Hypothalamus (tissue), 51 donors: ENCODE data around the gene CEP112.
"Not testable (repeated sequence)": the region's sequence is repeated elsewhere in the genome, so short reads cannot be mapped to it uniquely, and the experiment has no call there.

ENCODE experiments used
- DNase-seq, 51 donors: peaks; one replicate each; lab custom pipeline; 2025; lab: John Stamatoyannopoulos, UW

The CEP112 gene

DNA sequence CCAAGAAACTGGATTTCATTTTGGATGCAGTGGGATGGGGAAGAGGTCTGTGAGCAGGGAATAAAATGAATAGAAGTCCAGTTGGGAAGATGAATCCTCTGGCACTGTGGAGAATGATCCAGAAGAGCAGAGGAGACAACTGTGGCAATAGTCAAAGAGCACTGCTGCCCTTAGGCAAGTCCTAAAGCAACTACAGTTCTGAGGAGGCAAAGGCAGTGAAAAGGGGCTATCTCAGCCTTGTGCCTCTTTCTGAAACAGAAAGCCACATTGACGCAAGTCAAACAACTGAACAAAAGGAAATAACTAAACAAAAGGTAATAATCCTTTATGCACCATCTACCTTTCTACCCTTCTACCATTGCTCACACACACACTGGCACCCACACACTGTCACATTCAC lies 392.5 kb downstream of the CEP112 start:
- DNase-seq = no peak

DNA sequence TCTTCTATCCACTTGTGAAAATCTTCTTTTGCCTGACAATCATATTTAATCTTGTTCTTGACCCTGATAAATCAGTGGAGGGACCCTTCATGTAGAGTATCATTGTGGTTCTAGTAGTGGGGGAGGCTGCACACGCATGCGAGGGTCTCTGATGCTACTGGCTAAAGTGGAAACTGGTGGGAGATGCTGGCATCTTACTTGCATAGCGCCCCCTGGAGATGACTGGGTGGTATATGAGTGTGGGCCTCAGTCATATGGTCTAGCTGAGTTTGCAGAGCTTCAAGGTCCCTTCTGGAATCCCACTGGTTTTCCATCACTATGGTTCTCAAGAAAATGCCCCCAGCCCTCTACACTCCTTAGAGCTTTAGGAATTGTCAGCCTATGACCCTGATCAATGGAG lies 394.1 kb downstream of the CEP112 start:
- DNase-seq = no peak

- no peak for DNase-seq
These were observed 394.8 kb downstream of the CEP112 start for GRCh38 chr17:65797101-65797500.

GRCh38 chr17:65794572-65794971 lies 397.4 kb downstream of the CEP112 start:
- DNase-seq = no peak

DNA sequence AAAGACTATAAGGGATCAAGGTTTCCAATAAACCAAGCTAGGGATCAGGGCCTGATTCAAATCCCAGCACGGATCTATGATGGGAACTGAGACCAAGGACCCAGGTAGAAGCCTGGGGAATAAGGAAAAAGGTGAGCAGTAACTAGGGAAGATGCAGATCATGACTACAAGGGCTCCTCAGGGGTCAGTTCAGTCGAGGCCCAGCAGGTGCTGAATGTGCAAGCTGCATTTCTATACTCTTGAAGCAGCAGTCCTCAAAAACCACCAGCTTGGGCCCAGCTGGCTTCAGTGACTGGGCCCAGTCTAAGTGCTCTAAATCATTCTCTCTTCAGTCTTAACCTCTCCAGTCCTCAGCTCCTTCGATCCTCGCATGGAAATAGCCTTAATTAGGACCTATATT lies 401.7 kb downstream of the CEP112 start:
- no peak for DNase-seq

GRCh38 chr17:65787503-65787902 lies 404.4 kb downstream of the CEP112 start:
- no peak for DNase-seq

GRCh38 chr17:65786479-65786878 lies 405.5 kb downstream of the CEP112 start:
- no peak for DNase-seq

DNA sequence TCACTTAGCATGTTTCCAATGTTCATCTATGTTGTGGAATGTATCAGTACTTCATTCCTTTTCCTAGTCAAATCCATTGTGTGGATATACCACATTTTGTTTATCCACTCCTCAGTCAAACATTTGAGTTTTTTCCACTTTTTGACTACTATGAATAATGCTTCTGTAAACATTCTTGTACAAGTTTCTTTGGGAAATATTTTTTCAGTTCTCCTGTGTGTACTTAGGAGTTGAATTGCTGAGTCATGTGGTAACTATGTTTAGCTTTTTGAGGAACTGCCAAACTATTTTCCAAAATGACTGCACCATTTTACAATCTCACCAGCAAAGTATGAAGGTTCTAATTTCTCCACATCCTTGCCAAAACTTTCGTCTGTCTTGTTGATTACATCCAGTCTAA lies 406.8 kb downstream of the CEP112 start:
- no peak for DNase-seq

GRCh38 chr17:65783845-65784334 lies 408.0 kb downstream of the CEP112 start:
- no peak for DNase-seq

DNA sequence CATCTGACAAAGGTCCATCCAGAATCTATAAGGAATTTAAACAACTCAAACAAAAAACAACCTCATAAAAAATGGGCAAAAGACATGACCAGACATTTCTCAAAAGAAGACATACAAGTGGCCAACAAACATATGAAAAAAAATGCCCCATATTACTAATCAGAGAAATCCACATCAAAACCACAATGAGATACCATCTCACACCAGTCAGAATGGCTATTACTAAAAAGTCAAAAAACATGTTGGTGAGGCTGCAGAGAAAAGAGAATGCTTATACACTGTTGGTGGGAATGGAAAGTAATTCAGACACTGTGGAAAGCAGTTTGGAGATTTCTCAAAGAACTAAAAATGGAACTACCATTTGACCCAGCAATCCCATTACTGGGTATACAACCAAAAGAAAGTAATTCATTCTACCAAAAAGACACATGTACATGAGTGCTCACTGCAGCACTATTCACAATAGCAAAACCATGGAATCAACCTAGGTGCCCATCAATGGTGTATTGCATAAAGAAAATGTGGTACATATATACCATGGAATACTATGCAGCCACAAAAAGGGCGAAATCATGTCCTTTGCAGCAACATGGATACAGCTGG lies 409.7 kb downstream of the CEP112 start:
- not testable (repeated sequence) for DNase-seq

- DNase-seq = no peak
These were observed 411.8 kb downstream of the CEP112 start for GRCh38 chr17:65780111-65780510.

- DNase-seq = no peak
These were observed 415.0 kb downstream of the CEP112 start for GRCh38 chr17:65776890-65777289.

GRCh38 chr17:65774787-65775186 lies 417.1 kb downstream of the CEP112 start:
- DNase-seq = no peak

- DNase-seq = no peak
These were observed 418.9 kb downstream of the CEP112 start for GRCh38 chr17:65772989-65773388.

DNA sequence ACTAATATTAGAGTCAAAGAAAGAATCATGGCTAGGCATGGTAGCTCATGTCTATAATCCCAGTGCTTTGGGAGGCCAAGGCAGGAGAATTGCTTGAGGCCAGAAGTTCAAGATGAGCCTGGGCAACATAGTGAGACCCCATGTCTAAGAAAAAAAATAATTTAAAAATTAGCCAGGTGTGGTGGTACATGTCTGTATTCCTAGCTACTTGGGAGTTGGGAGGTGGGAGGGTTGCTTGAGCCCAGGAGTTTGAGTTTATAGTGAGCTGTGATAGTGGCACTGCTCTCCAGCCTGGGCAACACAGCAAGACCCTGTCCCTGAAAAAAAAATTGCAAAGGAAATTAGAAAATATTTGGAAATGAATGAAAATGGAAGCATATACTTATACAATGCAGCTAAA lies 420.2 kb downstream of the CEP112 start:
- DNase-seq = no peak

- DNase-seq = no peak
These were observed 428.1 kb downstream of the CEP112 start for GRCh38 chr17:65763786-65764185.

DNA sequence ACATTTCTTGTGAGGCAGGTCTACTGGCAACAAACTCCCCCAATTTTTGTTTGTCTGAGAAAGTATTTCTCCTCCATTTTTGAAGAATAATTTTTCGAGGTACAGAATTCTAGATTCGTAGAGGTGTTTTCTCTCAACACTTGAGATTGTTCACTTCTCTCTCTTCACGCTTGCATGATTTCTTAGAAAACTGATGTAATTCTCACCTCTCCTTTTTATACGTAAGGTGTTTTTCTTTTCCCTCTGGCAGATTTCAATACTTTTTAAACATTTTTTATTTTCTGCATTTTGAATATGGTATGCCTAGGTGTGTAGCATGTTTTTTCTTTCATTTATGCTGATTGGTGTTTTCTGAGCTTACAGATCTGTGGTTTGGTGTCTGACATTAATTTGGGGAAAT lies 429.0 kb downstream of the CEP112 start:
- no peak for DNase-seq

- no peak for DNase-seq
These were observed 432.4 kb downstream of the CEP112 start for GRCh38 chr17:65759532-65759931.

DNA sequence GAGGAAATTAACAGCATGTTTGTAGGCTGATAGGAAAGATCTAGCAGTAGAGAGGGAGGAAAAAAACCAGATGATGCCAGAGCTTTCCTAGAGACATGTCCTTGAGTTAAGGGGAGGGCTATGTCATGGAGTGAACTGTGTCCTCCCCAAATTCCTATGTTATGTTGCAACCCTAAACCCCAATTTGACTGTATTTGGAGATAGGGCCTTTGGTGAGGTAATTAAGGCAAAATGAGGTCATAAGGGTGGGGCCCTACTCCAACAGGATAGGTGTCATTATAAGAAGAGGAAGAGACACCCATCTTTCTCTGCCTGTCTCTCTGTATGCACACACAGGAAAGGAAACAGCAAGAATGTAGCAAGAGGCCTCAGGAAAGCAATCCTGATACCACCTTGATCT lies 435.2 kb downstream of the CEP112 start:
- no peak for DNase-seq

GRCh38 chr17:65755799-65756198 lies 436.1 kb downstream of the CEP112 start:
- DNase-seq = no peak

DNA sequence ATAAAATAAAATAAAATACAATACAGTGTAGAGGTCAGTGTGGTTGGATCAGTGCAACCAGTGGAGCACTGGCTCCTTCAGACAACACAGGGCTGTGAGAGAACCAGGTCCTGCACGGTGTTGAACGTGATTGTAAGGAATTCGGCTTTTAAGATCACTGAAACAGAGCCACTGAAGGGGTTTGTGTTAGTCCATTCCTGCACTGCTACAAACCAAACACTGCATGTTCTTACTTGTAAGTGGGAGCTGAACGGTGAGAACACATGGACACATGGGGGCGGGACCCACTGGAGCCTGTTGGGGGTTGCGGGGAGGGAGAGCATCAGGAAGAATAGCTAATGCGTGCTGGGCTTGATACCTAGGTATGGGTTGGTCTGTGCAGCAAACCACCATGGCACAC lies 437.3 kb downstream of the CEP112 start:
- DNase-seq = no peak

- no peak for DNase-seq
These were observed 437.9 kb downstream of the CEP112 start for GRCh38 chr17:65754081-65754480.

DNA sequence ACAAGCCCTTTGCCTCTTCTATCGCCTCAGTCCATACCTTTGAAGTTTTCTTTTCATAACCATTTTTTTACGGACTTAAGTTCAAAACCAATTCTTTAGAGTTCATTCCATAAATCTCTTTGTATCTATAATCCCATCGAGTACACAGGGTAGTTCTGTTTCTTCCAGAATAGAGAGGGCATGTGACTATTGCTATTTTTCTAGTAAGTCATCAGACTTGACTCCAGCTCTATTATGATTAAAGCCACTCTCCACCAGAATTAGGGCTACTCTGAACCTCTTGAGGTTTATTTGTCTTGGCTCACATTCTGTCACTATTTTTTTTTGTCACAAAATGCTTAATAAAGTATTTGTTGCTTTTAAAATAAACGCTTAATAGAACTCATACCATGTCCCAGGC lies 438.6 kb downstream of the CEP112 start:
- no peak for DNase-seq
